ENCODE measurements around the gene EPHB1.

The EPHB1 gene

DNA sequence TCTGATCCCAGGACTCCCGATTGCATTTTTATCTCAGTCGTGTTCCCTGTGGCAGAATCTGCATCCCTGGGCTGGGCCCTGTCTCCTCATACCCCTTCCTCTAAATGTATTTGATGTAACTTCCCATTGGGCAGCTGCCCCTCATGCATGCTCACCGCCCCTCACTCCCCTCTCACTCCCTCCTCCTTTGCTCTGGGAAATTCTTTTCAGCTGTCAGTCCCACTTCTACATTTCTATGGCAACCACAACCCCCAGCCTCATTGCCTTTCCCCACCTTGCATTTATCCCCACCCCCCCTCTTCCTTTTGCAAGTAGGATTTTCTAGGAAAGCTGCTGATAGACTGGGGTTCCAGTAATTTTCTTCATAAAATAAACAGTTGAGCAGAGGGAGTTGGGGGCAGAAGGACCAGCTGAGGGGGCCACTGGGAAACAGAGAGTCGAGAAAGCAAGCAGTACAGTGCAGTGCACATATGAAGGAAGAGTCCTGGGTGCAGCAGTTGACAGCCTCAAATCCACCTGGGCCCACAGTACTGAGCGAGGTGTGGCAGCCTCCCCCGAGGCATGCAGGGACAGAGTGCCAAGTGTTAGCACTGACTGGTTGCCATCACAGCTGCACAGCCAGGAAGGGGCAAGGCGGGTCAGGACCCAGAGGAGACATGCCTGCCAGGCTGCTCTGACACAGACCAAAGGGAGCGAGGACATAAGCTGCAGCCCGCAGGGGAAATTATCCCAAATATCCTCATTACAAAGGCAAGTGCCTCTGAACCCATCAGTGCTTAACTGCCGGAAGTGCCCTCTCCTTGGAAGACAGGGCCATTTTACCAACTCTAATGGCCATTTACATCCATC, 476.3 kb downstream of the EPHB1 start:
- TF ChIP-seq, protein P1, sequence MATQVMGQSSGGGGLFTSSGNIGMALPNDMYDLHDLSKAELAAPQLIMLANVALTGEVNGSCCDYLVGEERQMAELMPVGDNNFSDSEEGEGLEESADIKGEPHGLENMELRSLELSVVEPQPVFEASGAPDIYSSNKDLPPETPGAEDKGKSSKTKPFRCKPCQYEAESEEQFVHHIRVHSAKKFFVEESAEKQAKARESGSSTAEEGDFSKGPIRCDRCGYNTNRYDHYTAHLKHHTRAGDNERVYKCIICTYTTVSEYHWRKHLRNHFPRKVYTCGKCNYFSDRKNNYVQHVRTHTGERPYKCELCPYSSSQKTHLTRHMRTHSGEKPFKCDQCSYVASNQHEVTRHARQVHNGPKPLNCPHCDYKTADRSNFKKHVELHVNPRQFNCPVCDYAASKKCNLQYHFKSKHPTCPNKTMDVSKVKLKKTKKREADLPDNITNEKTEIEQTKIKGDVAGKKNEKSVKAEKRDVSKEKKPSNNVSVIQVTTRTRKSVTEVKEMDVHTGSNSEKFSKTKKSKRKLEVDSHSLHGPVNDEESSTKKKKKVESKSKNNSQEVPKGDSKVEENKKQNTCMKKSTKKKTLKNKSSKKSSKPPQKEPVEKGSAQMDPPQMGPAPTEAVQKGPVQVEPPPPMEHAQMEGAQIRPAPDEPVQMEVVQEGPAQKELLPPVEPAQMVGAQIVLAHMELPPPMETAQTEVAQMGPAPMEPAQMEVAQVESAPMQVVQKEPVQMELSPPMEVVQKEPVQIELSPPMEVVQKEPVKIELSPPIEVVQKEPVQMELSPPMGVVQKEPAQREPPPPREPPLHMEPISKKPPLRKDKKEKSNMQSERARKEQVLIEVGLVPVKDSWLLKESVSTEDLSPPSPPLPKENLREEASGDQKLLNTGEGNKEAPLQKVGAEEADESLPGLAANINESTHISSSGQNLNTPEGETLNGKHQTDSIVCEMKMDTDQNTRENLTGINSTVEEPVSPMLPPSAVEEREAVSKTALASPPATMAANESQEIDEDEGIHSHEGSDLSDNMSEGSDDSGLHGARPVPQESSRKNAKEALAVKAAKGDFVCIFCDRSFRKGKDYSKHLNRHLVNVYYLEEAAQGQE (IDR thresholded peaks at IDR 0.05; ENCODE audit: insufficient read depth in 1 of 2, low read depth in 2 of 2, low read length in 2 of 2): no peak
- TF ChIP-seq POLR2AphosphoS5 (IDR thresholded peaks at IDR 0.05; ENCODE audit: low read depth, low read length) (no peak), SIN3A (IDR thresholded peaks at IDR 0.05; ENCODE audit: borderline replicate concordance, insufficient read depth, low read length) (no peak), TAF1 (IDR thresholded peaks at IDR 0.05; ENCODE audit: borderline replicate concordance, insufficient read depth, low read length) (no peak), FOXP2 (optimal IDR thresholded peaks at IDR 0.05; ENCODE audit: borderline replicate concordance, extremely low read depth, extremely low read length, insufficient read depth) (no peak)

DNA sequence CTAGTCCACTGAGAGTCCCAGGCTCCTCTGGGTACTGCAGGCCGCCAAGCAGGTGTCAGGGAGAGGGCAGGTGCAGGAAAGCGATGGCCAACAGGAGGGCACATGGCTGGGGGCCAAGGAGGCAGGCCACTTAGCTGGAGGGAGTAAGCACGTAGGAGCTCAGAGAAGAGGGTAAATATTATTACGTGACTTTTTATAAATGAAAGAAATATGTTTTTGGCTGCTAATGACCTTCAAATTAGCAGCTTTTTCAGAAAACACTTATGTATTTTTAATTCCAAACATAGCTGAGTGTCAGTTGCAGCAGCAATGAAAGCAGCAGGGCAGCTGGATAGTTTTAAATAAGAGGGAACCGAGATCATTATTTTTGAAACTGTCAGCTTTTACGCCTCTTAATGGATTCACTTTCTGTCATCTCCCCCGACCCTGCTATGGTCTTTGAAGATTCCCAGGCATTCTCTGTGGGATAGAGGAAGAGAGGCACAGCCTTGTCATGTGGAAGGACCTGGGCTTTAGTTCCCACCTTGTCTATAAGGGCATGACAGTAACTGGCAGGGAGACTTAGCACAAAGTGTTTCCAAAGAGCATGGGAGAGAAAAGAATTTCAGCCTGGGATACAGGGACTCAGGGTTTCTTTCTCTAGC, 477.1 kb downstream of the EPHB1 start:
- TF ChIP-seq TAF1 (IDR thresholded peaks at IDR 0.05; ENCODE audit: borderline replicate concordance, insufficient read depth, low read length) (no peak), FOXP2 (optimal IDR thresholded peaks at IDR 0.05; ENCODE audit: borderline replicate concordance, extremely low read depth, extremely low read length, insufficient read depth) (no peak), SIN3A (IDR thresholded peaks at IDR 0.05; ENCODE audit: borderline replicate concordance, insufficient read depth, low read length) (no peak), POLR2AphosphoS5 (IDR thresholded peaks at IDR 0.05; ENCODE audit: low read depth, low read length) (no peak)
- TF ChIP-seq, protein P1 (IDR thresholded peaks at IDR 0.05; ENCODE audit: insufficient read depth in 1 of 2, low read depth in 2 of 2, low read length in 2 of 2): no peak

DNA sequence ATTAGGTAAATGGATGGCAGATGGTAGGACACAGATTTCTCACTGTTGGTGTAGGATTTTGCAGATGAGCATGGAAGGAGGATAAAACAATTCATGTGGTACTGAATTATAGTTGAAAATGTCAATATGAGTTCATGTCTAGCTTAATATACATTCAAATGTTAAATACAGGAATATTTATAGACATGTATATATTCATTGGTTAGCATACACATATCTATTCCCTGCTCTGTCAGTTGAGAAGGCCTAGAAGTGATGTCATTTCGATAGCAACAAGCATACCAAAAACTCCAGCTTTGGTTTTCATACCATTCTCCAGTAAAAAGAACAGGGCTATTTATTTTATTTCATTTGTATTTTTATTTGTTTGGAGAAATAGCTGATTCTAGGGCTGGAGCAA, 497.1 kb downstream of the EPHB1 start:
- no peak for TF ChIP-seq SIN3A (IDR thresholded peaks at IDR 0.05; ENCODE audit: borderline replicate concordance, insufficient read depth, low read length)

DNA sequence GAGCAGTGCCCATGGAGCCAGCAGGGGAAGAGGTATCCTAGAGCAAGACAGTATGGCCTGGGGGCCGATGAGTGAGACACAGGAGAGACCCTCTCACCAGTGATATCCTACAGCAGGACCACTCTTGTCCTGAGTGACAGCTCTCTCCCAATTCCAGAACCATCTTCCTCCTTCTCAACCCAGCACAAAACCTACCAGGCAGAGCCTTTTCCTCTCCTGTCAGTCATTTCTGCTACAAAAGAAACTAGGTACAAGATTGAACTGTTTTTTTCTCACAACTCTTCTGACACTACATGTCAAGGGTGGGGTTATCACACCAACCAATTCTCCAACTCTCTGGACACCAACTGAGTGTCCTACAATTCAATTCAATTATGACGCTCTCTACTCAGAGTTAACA, 506.6 kb downstream of the EPHB1 start:
- TF ChIP-seq, protein P1 (IDR thresholded peaks at IDR 0.05; ENCODE audit: insufficient read depth in 1 of 2, low read depth in 2 of 2, low read length in 2 of 2): no peak
- TF ChIP-seq FOXP2 (optimal IDR thresholded peaks at IDR 0.05; ENCODE audit: borderline replicate concordance, extremely low read depth, extremely low read length, insufficient read depth) (no peak), TAF1 (IDR thresholded peaks at IDR 0.05; ENCODE audit: borderline replicate concordance, insufficient read depth, low read length) (no peak), POLR2AphosphoS5 (IDR thresholded peaks at IDR 0.05; ENCODE audit: low read depth, low read length) (no peak)

DNA sequence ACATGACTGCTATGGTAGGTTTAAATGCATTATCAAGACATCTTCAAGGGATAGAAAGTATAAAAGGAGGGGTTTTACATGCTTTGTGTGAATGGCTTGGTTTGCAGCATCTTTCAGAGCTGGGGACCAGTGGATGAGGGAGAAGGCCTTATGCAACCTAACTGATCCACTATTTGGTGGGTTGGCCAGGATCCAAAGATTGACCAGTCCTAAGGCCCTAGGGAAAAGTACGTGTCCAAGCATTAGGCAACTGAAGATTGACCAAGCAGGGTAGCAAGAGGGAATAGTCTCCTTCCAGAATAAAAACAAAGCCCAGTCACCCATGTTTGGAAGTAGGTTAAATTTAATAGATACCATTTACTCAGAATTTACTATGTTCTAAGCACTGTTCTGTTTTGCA, 509.3 kb downstream of the EPHB1 start:
- TF ChIP-seq, protein P1 (IDR thresholded peaks at IDR 0.05; ENCODE audit: insufficient read depth in 1 of 2, low read depth in 2 of 2, low read length in 2 of 2): no peak
- TF ChIP-seq POLR2AphosphoS5 (IDR thresholded peaks at IDR 0.05; ENCODE audit: low read depth, low read length) (no peak), SIN3A (IDR thresholded peaks at IDR 0.05; ENCODE audit: borderline replicate concordance, insufficient read depth, low read length) (no peak), TAF1 (IDR thresholded peaks at IDR 0.05; ENCODE audit: borderline replicate concordance, insufficient read depth, low read length) (no peak), FOXP2 (optimal IDR thresholded peaks at IDR 0.05; ENCODE audit: borderline replicate concordance, extremely low read depth, extremely low read length, insufficient read depth) (no peak)

Data from PFSK-1 (cell line).